ENCODE results near the gene TMEM229A.

Gene TMEM229A

DNA sequence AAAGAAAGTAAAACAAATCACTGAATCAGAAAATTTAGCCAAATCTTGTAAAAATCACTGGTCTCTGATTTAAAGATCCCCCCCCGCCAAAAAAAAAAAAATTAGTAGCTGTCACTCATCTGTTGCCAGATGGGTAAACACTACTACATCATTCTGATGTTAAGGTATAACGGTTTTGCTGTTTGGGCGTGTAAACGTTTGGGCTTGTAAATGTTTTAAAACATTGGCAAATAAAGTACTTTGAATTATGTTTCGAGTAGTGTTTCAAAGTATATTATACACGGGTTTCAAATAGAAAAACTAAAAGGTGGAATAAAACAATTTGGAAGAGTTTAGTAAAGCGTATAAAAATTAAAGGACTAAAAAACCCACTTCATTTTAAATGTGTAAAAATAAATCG is 1.5 kb downstream of the TMEM229A start:
- TF ChIP-seq CEBPB (IDR thresholded peaks at IDR 0.05) (no peak), EGR1 (IDR thresholded peaks at IDR 0.05) (no peak)

DNA sequence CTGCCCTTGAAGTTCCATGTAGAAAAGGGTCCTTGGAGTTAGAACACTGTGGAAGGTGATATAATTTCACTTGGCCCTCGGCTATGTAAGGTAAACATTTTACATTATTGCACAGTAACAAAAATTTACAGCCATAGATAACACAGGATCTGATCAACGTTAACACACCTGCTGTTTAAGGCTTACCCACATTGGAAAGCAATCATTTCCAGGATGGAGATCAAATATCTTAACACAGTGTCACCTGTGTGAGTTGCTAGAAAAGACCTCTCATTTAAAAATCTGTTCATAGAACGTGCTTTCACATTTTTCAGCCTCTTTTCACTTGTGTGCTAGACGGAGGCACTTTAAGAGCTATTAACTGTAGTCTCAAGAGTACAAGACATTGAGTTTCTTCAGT is 1.9 kb downstream of the TMEM229A start:
- no peak for TF ChIP-seq RAD21 (IDR thresholded peaks at IDR 0.05; ENCODE audit: low read depth)
- TF ChIP-seq EP300 (IDR thresholded peaks at IDR 0.05; ENCODE audit: borderline replicate concordance) = no peak
- TF ChIP-seq NFIC (IDR thresholded peaks at IDR 0.05) = no peak
- TF ChIP-seq, protein P1, sequence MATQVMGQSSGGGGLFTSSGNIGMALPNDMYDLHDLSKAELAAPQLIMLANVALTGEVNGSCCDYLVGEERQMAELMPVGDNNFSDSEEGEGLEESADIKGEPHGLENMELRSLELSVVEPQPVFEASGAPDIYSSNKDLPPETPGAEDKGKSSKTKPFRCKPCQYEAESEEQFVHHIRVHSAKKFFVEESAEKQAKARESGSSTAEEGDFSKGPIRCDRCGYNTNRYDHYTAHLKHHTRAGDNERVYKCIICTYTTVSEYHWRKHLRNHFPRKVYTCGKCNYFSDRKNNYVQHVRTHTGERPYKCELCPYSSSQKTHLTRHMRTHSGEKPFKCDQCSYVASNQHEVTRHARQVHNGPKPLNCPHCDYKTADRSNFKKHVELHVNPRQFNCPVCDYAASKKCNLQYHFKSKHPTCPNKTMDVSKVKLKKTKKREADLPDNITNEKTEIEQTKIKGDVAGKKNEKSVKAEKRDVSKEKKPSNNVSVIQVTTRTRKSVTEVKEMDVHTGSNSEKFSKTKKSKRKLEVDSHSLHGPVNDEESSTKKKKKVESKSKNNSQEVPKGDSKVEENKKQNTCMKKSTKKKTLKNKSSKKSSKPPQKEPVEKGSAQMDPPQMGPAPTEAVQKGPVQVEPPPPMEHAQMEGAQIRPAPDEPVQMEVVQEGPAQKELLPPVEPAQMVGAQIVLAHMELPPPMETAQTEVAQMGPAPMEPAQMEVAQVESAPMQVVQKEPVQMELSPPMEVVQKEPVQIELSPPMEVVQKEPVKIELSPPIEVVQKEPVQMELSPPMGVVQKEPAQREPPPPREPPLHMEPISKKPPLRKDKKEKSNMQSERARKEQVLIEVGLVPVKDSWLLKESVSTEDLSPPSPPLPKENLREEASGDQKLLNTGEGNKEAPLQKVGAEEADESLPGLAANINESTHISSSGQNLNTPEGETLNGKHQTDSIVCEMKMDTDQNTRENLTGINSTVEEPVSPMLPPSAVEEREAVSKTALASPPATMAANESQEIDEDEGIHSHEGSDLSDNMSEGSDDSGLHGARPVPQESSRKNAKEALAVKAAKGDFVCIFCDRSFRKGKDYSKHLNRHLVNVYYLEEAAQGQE (IDR thresholded peaks at IDR 0.05; ENCODE audit: low read depth) = no peak
- no peak for TF ChIP-seq EGR1 (IDR thresholded peaks at IDR 0.05)
- TF ChIP-seq FOXM1 (IDR thresholded peaks at IDR 0.05; ENCODE audit: borderline replicate concordance, low read depth) = no peak

DNA sequence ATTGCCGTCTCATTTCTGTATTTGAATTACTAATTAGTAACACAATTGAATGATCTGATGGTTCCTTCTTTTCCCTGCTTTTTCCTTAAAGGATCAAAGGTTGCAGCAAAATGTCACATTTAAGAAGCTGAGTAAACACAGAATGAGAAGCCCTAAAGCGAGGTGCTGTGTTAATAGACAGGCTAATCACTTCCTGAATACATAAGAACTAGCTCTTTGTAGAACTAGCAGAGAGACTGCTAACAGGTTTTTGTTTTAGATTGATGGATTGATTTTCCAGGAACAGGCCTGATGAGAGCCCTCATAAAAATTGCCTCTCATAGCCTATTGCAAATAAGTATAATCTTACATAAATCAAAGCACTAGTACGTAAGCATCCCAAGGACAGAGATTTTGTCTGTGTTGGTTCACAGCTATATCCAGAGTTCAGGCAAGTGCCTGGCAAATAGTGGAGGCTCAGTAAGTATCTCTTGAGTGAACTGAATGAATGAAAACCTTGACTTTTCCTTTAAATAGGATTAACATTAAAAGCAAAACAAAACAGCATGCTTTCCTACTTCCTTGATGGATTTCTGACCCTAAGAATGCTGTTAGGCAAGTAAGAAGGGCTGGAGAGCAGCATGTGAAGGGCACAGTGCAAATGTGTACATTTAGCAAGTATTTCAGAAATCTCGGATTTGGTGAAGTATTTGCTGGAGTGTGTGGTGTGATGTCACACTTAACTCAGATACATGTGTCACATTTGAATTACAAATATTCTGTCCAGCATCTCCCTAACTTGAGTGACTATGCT is 3.3 kb downstream of the TMEM229A start:
- TF ChIP-seq EP300 (IDR thresholded peaks at IDR 0.05; ENCODE audit: borderline replicate concordance) (no peak), CREB1 (IDR thresholded peaks at IDR 0.05; ENCODE audit: low read depth) (no peak), TEAD4 (IDR thresholded peaks at IDR 0.05) (no peak)

DNA sequence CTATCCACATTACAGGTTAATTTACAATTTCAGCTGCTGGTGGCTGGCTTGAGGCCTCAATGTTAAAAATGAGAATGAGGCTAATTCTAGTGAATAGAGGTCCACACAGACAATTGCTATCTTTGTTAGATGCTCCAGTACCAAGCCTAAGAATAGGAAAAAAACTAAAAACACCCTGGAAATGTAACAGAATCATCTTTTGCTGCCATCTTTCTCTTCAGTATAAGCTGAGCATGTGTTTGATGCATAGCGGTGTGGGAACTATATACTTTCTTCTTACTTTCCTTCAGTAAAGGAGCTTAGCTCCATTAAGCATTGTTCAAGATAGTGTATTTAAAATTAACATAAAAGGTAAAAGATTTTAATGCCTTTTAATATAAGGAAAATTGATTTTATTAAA is 5.6 kb downstream of the TMEM229A start:
- TF ChIP-seq ZBTB7A (IDR thresholded peaks at IDR 0.05; ENCODE audit: low read depth) (no peak), TAF1 (IDR thresholded peaks at IDR 0.05; ENCODE audit: low read depth) (no peak), CREB1 (IDR thresholded peaks at IDR 0.05; ENCODE audit: low read depth) (no peak), TCF12 (IDR thresholded peaks at IDR 0.05; ENCODE audit: low read depth) (no peak), FOXM1 (IDR thresholded peaks at IDR 0.05; ENCODE audit: borderline replicate concordance, low read depth) (no peak), RAD21 (IDR thresholded peaks at IDR 0.05; ENCODE audit: low read depth) (no peak), YY1 (IDR thresholded peaks at IDR 0.05; ENCODE audit: low read depth) (no peak), EP300 (IDR thresholded peaks at IDR 0.05; ENCODE audit: borderline replicate concordance) (no peak), NFIC (IDR thresholded peaks at IDR 0.05) (no peak), EGR1 (IDR thresholded peaks at IDR 0.05) (no peak), TEAD4 (IDR thresholded peaks at IDR 0.05) (no peak), CEBPB (IDR thresholded peaks at IDR 0.05) (no peak)
- TF ChIP-seq, protein P2, sequence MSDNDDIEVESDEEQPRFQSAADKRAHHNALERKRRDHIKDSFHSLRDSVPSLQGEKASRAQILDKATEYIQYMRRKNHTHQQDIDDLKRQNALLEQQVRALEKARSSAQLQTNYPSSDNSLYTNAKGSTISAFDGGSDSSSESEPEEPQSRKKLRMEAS (IDR thresholded peaks at IDR 0.05) = no peak
- TF ChIP-seq, protein P1 (IDR thresholded peaks at IDR 0.05; ENCODE audit: low read depth) = no peak
- TF ChIP-seq, protein P3, sequence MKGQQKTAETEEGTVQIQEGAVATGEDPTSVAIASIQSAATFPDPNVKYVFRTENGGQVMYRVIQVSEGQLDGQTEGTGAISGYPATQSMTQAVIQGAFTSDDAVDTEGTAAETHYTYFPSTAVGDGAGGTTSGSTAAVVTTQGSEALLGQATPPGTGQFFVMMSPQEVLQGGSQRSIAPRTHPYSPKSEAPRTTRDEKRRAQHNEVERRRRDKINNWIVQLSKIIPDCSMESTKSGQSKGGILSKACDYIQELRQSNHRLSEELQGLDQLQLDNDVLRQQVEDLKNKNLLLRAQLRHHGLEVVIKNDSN (IDR thresholded peaks at IDR 0.05) = no peak

DNA sequence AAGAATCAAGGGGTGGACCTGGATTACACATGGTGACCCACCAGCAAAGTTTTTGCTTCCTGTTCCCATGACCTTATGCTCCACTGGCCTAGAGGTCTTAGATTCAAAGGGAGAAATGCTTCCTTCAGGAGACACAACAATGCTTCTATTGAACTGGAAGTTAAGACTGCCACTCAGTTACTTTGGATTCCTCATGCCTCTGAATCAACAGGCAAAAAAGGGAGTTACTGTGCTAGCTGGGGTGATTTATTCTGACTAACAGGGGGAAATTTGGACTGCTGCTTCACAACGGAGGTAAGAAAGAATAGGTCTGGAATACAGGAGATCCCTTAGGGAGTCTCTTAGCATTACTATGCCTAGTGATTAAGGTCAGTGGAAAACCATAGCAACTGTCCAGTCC is 10.3 kb downstream of the TMEM229A start:
- TF ChIP-seq, protein P1 (IDR thresholded peaks at IDR 0.05; ENCODE audit: low read depth) = no peak
- TF ChIP-seq TEAD4 (IDR thresholded peaks at IDR 0.05) (no peak), NFIC (IDR thresholded peaks at IDR 0.05) (no peak), EP300 (IDR thresholded peaks at IDR 0.05; ENCODE audit: borderline replicate concordance) (no peak), CEBPB (IDR thresholded peaks at IDR 0.05) (no peak), RAD21 (IDR thresholded peaks at IDR 0.05; ENCODE audit: low read depth) (no peak), TCF12 (IDR thresholded peaks at IDR 0.05; ENCODE audit: low read depth) (no peak), CREB1 (IDR thresholded peaks at IDR 0.05; ENCODE audit: low read depth) (no peak), ZBTB7A (IDR thresholded peaks at IDR 0.05; ENCODE audit: low read depth) (no peak), YY1 (IDR thresholded peaks at IDR 0.05; ENCODE audit: low read depth) (no peak), EGR1 (IDR thresholded peaks at IDR 0.05) (no peak), FOXM1 (IDR thresholded peaks at IDR 0.05; ENCODE audit: borderline replicate concordance, low read depth) (no peak), TAF1 (IDR thresholded peaks at IDR 0.05; ENCODE audit: low read depth) (no peak)
- TF ChIP-seq, protein P2 (IDR thresholded peaks at IDR 0.05) = no peak
- TF ChIP-seq, protein P3 (IDR thresholded peaks at IDR 0.05) = no peak
